ENCODE data around the gene SLC25A22. TPM values are rescaled to one million over a fixed set of nuclear protein-coding genes. Genes with fewer than 3 reads are reported as not detected.

Gene SLC25A22
- total RNA-seq, 1 experiment from 2014 or later: 38.1 TPM

DNA sequence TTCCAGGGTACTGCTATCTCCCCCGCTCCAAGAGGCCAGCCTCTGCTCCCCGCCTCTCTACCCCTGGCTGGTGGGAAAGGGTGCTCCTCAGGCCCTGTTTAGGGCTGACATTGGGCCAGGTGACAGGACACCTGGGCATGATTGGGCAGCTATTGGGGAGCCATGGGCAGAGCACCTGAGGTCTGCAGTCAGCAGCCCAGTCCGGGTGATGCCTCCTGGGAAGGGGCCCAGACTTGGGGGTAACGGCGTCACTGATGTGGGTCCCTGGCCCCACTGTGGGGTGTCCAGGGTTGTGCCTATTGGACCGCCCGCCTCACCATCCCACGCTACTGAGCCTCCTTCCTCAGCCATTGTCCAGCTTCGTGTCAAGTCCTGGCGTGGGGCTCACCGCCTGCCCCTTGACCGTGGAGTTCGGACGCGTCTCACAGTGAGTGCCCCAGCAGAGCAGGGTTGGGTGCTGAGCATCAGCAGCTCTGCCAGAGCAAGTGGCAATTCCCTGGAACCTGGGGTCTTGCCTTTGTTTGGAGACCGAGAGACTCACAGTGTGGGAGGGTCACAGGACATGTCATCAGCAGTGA lies 18.0 kb downstream of the SLC25A22 start:
- H3K27ac ChIP-seq (ENCODE audit: low read depth, low read length, poor library complexity, severe bottlenecking): no peak overlapping the region
- CTCF ChIA-PET: no interaction called here
- H3K9me3 ChIP-seq (ENCODE audit: low read depth, low read length, poor library complexity, severe bottlenecking): no peaks in the 10 kb centered on the region
- TF ChIP-seq EZH2 (IDR thresholded peaks at IDR 0.05; ENCODE audit: borderline replicate concordance, low read depth, low read length, poor library complexity, severe bottlenecking): no peak
- TF ChIP-seq, protein P1, sequence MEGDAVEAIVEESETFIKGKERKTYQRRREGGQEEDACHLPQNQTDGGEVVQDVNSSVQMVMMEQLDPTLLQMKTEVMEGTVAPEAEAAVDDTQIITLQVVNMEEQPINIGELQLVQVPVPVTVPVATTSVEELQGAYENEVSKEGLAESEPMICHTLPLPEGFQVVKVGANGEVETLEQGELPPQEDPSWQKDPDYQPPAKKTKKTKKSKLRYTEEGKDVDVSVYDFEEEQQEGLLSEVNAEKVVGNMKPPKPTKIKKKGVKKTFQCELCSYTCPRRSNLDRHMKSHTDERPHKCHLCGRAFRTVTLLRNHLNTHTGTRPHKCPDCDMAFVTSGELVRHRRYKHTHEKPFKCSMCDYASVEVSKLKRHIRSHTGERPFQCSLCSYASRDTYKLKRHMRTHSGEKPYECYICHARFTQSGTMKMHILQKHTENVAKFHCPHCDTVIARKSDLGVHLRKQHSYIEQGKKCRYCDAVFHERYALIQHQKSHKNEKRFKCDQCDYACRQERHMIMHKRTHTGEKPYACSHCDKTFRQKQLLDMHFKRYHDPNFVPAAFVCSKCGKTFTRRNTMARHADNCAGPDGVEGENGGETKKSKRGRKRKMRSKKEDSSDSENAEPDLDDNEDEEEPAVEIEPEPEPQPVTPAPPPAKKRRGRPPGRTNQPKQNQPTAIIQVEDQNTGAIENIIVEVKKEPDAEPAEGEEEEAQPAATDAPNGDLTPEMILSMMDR (conservative IDR thresholded peaks at IDR 0.05; ENCODE audit: low read depth, low read length): no peak
- H3K36me3 ChIP-seq (ENCODE audit: insufficient read depth, low read length, poor library complexity, severe bottlenecking): no peaks in the 10 kb centered on the region
- no peaks in the 10 kb centered on the region for H3K27me3 ChIP-seq (replicated peaks; ENCODE audit: insufficient read depth, low read depth, low read length, poor library complexity)
- intact Hi-C loops (cut with micrococcal nuclease; ENCODE audit: unreplicated experiment): no loop called here
- no TSS peak for BruUV-seq (replicated peaks)
- POLR2A ChIA-PET (ENCODE audit: low non-redundant PET): no interaction called here
- DNase-seq (ENCODE audit: low spot score): no peak
- peaks cover 9% of the 10 kb centered on the region for H3K4me1 ChIP-seq (ENCODE audit: insufficient read depth, low read length, poor library complexity, severe bottlenecking)
- H3K4me3 ChIP-seq (ENCODE audit: low read depth, low read length, poor library complexity, severe bottlenecking): no peak overlapping the region

DNA sequence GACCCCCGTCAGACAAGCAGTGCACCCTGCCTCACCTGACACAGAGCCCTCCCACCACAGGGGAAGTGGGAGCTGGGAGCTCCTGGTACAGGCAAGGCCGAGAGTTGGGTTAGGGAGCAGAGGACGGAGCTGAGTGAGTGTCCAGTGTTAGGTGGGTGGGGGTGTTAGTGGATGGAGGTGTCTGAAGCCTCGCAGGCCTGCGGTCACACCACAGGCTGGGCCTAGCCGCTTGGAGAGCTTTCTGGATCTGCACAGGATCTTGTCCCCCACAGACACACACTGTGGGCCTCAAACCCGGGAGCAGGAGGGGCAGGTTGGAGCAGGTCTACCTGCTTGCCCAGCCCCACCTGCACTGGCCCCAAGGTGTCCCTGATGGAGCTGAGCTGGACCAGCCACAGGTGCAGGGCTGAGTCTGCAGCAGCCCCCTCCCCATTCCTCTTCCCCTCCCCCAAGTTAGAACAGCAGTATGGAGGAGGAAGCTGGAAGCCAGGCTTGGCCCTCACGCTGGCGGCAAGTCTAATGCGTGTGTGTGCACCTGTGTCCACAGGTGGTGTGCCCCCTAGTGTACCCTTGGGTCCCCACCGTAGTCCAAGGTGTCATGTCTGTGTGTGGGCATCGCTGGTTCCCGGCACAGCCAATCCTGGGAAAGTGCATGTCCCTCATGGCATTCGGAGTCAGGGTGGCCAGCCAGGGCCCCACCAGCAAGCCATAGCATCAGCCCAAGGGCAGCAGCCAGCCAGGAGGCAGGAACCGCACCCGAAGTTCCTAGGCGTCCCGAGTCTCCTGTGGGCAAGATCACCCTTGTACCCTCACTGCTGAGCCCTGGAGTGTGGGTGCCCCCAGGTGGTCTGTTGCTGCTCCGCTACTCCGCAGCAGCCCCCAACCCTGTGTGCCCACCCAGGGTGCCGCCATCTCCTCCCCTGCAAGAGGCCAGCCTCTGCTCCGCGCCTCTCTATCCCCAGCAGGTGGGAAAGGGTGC lies 18.8 kb downstream of the SLC25A22 start:
- Histone ChIP-seq H3K27ac (ENCODE audit: low read depth, low read length, poor library complexity, severe bottlenecking) (no peak overlapping the region), H3K4me1 (ENCODE audit: insufficient read depth, low read length, poor library complexity, severe bottlenecking) (peaks cover 9% of the 10 kb centered on the region), H3K36me3 (ENCODE audit: insufficient read depth, low read length, poor library complexity, severe bottlenecking) (no peaks in the 10 kb centered on the region), H3K27me3 (replicated peaks; ENCODE audit: insufficient read depth, low read depth, low read length, poor library complexity) (no peaks in the 10 kb centered on the region), H3K9me3 (ENCODE audit: low read depth, low read length, poor library complexity, severe bottlenecking) (no peaks in the 10 kb centered on the region), H3K4me3 (ENCODE audit: low read depth, low read length, poor library complexity, severe bottlenecking) (no peak overlapping the region)
- BruUV-seq (replicated peaks): no TSS peak
- ChIA-PET CTCF (no interaction called here), POLR2A (ENCODE audit: low non-redundant PET) (no interaction called here)
- TF ChIP-seq, protein P1 (conservative IDR thresholded peaks at IDR 0.05; ENCODE audit: low read depth, low read length): no peak
- no peak for TF ChIP-seq EZH2 (IDR thresholded peaks at IDR 0.05; ENCODE audit: borderline replicate concordance, low read depth, low read length, poor library complexity, severe bottlenecking)
- no peak for DNase-seq (ENCODE audit: low spot score)
- intact Hi-C loops (cut with micrococcal nuclease; ENCODE audit: unreplicated experiment): no loop called here

DNA sequence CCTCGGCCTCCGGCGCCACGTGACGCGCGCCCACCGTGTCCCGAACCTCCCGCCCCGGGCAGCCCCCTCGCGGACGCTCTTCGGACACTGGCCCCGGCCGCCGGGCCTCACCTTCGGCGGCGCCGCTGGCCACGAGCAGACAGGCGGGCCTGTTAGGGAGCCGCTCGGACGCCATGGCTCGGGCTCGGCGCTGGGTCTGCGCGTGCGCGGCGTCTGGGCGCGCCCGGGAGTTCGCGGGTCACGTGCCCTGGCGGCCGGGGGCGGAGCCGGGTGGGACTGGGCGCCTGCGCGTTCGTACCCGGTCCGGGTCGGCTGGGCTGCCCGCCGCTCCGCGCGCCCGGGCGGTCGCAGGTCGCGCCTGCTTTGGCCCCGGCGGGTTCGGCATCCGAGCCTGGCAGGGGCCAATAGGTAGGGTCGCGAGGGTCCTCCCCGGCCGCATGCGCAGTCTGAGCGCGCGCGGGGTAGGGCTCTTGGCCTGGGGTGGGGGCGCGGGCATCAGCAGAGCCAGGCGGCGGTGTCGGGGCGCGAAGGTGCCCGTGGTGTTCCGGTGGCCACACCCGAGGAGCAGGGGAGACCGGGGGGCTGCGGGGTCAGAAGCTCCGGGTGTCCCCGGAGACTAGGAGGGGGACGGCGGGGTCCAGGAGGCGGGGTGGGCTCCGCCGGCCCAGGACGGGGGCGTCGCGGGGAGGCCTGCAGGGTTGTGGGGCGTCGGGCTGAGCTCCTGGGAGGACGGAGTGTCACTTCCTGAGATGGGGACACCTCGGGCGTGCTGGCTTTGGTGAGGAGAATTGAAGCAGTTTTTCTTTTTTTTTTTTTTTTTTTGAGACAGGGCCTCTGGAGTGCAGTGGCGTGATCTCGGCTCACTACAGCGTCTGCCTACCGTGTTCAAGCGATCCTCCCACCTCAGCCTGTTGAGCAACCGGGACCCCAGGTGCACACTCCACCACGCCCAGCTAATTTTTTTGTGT lies 20.5 kb downstream of the SLC25A22 start, which contains the start of gene GATD1:
GATD1 (minus strand) TSS at position 200 of the 968 bp plus-strand sequence; CDS start at position 175, 25 bp downstream.
- intact Hi-C loops (cut with micrococcal nuclease; ENCODE audit: unreplicated experiment): no loop called here
- BruUV-seq (replicated peaks): TSS peak; percentile 43
- Histone ChIP-seq H3K36me3 (ENCODE audit: insufficient read depth, low read length, poor library complexity, severe bottlenecking) (peaks cover 15% of the 10 kb centered on the region), H3K27me3 (replicated peaks; ENCODE audit: insufficient read depth, low read depth, low read length, poor library complexity) (no peaks in the 10 kb centered on the region), H3K4me3 (ENCODE audit: low read depth, low read length, poor library complexity, severe bottlenecking) (peak within 1 kb of the TSS; percentile 90), H3K4me1 (ENCODE audit: insufficient read depth, low read length, poor library complexity, severe bottlenecking) (peaks cover 9% of the 10 kb centered on the region), H3K27ac (ENCODE audit: low read depth, low read length, poor library complexity, severe bottlenecking) (peak within 1 kb of the TSS; percentile 88), H3K9me3 (ENCODE audit: low read depth, low read length, poor library complexity, severe bottlenecking) (no peaks in the 10 kb centered on the region)
- CTCF ChIA-PET: no interaction called here
- DNase-seq (ENCODE audit: low spot score): peak; percentile 90
- POLR2A ChIA-PET (ENCODE audit: low non-redundant PET): no interaction called here
- TF ChIP-seq, protein P1 (conservative IDR thresholded peaks at IDR 0.05; ENCODE audit: low read depth, low read length): no peak
- no peak for TF ChIP-seq EZH2 (IDR thresholded peaks at IDR 0.05; ENCODE audit: borderline replicate concordance, low read depth, low read length, poor library complexity, severe bottlenecking)

Measured in A673 (cell line).